HG03432 (cell line): ENCODE measurements around the gene IZUMO1.
"Not testable (repeated sequence)": the region's sequence is repeated elsewhere in the genome, so short reads cannot be mapped to it uniquely, and the experiment has no call there.

Source experiments
- ATAC-seq: cut with Tn5 transposase; IDR thresholded peaks from one replicate; pipeline ENCODE4 v1.9.1; 2021; ENCODE audit warnings: mild to moderate bottlenecking, moderate library complexity; ENCODE audit not compliant: unreplicated experiment

IZUMO1 gene

GRCh38 chr19:48738557-48739403 is 7.9 kb downstream of the IZUMO1 start:
- ATAC-seq = peak; percentile 86

GRCh38 chr19:48737360-48737998 is 9.2 kb downstream of the IZUMO1 start:
- ATAC-seq = no peak

DNA sequence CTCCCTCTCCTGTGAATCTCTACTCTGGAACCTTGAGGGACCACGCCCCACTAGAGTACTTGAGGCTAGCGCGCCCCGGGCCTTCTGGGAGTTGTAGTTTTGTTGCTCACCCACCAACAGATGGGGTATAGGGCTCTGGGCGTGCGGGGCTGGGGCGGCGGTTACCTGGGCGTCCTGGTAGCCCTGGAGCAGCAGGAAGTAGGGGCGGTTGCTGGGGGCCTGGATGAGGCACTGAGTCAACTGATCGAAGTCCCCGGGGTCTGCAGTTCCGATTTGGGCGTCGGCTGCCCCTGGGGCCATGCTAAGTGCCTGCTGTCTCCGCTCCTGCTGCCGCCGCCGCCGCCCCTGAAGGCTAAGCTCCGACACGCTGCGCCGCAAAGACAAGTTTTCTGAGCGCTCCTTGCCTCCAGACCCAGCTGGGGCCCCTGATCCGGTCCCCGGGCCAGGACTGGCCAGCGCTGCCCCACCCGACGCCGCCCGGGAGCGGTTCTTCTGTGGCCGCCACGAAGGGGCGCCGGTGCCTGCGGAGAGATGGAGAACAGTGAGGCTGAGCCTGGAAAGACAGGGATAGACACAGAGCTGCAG is 11.6 kb downstream of the IZUMO1 start:
- no peak for ATAC-seq

DNA sequence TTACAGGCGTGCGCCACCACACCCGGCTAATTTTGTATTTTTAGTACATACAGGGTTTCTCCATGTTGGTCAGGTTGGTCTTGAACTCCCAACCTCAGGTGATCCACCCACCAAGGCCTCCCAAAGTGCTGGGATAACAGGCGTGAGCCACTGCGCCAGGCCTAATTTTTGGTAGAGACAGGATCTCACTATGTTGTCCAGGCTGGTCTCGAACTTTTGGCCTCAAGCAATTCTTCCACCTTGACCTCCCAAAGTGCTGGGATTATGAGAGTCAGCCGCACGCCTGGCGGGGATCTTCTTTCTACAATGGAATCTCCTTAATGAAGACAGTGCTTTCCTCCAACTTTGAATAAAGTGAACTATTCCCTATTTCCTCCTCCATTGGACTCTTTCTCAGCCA is 12.1 kb downstream of the IZUMO1 start:
- no peak for ATAC-seq

GRCh38 chr19:48731452-48731851 is 15.3 kb downstream of the IZUMO1 start:
- ATAC-seq = no peak

- ATAC-seq = no peak
Measured at GRCh38 chr19:48728911-48729664, 17.6 kb downstream of the IZUMO1 start.

- no peak for ATAC-seq
Measured at GRCh38 chr19:48726556-48726955, 20.2 kb downstream of the IZUMO1 start.

DNA sequence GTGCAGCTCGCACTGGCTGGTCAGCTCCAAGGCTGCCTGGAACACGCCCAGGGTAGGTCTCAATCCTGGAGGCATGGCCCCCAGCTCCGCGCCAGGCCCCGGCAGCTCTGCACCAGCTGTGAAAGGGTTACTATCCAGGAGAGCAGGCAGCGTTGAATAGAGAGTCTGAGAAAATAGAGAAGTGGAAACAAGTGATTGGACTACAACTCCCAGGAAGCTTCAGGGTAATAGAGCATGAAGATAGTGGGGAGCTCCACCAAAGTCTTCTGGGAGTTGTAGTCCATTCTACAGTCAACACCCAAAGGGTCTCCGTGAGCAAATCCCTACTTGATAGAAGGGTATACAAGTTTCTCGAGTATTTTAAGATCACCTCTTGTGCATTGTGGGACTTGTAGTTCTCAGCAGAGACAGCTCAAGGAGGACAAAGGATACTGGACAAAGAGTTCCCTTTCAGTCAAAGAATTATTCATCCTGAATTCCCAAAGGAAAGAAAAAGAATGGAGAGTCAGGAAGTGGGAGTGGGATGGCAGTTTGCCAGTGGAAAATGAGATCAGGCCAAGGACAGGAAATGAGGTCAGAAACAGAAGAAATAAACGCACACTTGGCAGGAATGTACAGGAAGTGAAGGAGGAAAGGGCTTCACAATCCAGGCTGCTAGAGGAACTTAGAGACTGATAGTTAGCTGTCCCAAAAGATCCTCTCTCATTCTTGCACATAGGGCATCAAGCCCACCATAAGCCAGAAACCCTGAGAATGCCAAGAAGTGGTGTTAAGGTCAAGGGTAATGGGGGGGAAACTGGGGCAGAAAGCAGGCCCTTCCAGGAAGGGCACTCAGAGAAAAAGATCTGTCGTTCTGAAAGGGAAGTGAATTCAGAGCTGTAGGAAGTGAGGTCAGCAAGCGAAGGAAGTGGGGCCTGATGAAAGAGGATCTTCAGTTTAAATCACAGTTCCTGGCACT is 21.6 kb downstream of the IZUMO1 start:
- no peak for ATAC-seq

DNA sequence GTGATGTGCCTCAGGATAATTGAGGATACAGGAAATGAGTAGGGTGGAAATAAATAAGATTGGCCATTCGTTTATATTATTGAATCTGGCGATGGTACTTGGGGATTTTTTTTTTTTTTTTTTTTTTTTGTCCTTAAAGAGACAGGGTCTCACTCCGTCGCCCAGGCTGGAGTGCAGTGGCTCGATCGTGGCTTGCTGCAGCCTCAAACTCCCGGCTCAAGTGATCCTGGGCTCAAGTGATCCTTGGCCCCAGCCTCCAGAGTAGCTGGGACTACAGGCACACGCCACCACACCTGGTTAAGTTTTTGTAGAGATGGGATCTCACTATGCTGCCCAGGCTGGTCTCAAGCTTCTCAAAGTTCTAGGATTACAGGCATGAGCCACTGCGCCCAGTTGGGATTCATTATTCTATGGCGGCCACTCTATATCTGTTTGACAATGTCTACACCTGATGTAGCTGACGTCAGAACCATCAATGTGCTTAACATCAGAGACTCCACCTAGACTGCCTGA is 24.5 kb downstream of the IZUMO1 start:
- ATAC-seq = no peak

- ATAC-seq = peak; percentile 82
Measured at GRCh38 chr19:48720613-48721296, 26.0 kb downstream of the IZUMO1 start.

DNA sequence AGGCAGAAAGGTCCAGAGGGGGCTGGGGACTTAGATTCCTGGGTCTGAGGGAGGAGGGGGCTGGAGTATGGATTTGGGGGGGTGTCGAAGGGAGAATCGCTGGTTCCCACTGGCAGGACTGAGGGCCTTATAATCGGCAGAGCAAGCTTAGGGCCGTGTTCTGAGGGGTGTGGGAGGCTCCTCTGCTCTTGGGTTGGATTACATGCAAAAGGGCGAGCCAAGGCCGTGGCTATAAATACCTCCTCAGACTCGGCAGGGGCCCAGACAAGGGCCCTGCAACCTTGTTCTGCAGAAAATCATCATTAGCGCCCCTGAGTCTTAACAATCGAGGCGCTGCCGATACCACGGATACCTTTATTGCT is 26.5 kb downstream of the IZUMO1 start:
- no peak for ATAC-seq

GRCh38 chr19:48719263-48720171 is 27.2 kb downstream of the IZUMO1 start, which contains the start of gene MAMSTR:
MAMSTR (minus strand) TSS chr19:48719725; CDS start chr19:48719031, 694 bp downstream.
- no peak for ATAC-seq

DNA sequence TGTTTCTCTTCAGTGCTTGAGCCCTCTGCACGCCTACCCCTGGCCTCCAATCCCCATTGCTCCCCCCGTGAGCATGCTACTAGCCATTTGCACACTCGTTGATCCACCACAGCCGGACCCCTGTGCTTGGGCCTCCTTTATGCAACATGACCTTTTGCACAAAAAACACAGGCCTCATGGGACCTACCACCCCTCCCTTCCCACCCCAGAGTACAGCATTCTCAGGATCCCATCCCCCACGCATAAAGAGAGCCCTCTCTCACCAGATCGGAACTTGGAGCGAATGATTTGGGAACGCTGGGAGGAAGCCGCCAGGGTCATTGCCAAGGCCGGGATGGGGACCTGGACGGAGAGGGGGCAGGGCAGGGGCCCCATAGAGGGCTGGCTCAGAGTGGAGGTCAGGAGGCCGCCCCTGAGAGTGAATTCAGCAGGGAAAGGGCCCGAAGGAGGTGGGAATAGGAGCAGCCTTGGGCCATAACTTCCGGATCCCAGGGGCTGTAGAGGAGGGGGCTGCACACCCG is 27.9 kb downstream of the IZUMO1 start:
- no peak for ATAC-seq

DNA sequence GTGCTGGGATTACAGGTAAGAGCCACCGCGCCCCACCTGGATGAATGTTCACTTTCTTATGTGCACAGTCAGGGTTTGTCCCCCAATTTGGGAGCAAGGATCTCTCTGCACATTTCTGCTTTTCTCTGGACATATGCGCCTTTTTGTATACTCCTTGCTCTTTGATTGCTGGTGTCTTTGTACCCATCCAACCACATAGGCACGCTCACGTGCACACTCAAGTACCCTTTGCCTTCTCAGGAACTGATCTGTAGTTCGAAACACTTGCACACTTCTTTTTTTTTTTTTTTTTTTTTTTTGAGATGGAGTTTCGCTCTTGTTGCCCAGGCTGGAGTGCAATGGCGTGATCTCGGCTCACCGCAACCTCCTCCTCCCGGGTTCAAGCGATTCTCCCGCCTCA is 28.6 kb downstream of the IZUMO1 start:
- ATAC-seq = not testable (repeated sequence)

- no peak for ATAC-seq
Measured at GRCh38 chr19:48716562-48717291, 30.0 kb downstream of the IZUMO1 start.

DNA sequence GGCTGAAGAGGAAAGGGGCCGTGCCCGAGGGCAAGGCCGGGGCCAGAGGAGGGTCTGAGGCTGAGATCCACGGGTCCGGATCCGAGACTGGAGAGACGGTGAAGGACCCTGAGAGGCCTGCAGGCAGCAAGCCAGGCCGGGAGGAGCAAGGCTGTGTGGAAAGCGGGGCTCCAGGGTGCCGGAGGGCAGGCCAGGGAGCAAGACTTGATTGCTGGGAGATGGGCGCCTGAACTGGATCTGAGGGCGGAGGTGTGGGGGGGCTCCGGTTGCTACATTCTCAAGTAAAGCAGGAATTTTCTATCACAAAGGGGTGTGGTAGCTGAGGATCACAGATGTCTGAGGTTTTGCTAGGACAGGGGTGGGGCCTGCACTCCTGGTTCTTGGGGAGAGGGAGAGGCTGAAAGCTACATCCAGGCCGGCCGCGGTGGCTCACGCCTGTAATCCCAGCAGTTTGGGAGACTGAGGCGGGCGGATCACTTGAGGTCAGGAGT is 31.0 kb downstream of the IZUMO1 start:
- no peak for ATAC-seq
